ENCODE data around the gene LDB2.

The LDB2 gene

DNA sequence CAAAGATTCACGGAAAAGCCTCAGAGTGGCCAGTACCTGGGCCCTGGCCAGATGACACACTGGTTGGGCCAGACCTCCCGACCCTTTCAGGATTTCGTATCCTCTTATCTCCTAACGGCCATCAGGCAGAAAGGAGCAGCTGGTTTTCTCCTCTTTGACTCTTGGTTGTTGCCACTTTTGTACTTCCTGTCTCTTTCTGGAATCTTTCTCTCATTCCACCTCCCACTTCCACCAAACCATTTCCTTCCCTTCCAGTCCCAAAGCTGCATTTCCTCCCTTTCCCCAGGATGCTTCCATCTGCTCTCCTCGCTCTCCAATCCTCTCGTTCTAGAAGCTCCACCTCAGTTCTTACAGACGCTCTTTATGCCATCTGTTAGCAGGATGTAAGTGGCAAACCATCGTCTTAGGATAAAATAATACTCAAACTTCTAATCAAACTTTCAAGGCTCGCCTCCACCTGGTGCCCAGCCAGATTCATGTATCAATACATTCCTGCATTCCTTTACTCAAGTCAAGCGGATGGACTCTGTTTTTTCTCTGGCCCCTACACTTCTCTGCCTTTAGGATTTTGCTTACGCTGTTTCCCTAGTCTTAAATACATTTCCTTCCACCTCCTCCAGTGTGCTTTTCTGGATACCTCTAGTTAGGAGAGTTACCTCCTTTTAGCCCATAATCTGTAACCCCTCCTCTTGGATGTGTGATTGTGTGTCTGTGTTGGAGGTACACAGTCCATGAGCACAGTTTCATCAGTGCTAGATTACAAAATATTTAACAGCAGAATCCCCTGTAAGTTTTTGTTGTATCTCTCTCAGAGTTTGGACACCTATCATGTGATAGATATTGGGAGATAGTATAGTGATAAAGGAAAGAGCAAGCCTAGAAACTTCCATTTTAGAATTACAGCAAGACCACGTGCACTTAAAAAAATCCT lies 70.4 kb downstream of the LDB2 start:
- DNase-seq (ENCODE audit: low read depth), result no peak
- TF ChIP-seq POLR2A (IDR thresholded peaks at IDR 0.05; ENCODE audit: extremely low read depth, insufficient read length), result no peak
- no peak overlapping the region for H3K4me3 ChIP-seq (ENCODE audit: low read depth, low read length)

DNA sequence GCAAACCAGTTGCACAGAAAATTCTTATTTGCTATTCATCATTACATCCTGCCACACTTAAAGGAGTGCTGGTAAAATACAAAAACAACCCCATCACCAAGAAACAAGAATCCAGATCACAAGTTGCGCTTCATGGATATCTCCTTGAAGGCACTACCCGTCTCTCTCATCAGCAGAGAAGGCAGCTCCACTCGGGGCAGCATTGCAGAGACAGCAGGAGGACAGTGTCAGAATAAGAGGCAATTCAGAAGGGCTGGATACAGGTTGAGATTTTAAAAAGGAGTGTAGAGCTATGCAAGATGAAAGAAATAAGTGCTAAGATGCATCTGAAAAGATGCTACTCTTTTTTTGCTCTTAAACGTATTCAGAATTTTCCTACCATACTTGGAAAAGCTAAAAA lies 71.4 kb downstream of the LDB2 start:
- TF ChIP-seq POLR2A (IDR thresholded peaks at IDR 0.05; ENCODE audit: extremely low read depth, insufficient read length), result no peak
- no peak for TF ChIP-seq MYC (IDR thresholded peaks at IDR 0.05; ENCODE audit: low read depth, low read length)
- no peak for TF ChIP-seq MAX (IDR thresholded peaks at IDR 0.05; ENCODE audit: low read depth, low read length)
- TF ChIP-seq, protein P1, sequence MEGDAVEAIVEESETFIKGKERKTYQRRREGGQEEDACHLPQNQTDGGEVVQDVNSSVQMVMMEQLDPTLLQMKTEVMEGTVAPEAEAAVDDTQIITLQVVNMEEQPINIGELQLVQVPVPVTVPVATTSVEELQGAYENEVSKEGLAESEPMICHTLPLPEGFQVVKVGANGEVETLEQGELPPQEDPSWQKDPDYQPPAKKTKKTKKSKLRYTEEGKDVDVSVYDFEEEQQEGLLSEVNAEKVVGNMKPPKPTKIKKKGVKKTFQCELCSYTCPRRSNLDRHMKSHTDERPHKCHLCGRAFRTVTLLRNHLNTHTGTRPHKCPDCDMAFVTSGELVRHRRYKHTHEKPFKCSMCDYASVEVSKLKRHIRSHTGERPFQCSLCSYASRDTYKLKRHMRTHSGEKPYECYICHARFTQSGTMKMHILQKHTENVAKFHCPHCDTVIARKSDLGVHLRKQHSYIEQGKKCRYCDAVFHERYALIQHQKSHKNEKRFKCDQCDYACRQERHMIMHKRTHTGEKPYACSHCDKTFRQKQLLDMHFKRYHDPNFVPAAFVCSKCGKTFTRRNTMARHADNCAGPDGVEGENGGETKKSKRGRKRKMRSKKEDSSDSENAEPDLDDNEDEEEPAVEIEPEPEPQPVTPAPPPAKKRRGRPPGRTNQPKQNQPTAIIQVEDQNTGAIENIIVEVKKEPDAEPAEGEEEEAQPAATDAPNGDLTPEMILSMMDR (IDR thresholded peaks at IDR 0.05; ENCODE audit: low read depth, low read length), result no peak
- DNase-seq (ENCODE audit: low read depth), result no peak

DNA sequence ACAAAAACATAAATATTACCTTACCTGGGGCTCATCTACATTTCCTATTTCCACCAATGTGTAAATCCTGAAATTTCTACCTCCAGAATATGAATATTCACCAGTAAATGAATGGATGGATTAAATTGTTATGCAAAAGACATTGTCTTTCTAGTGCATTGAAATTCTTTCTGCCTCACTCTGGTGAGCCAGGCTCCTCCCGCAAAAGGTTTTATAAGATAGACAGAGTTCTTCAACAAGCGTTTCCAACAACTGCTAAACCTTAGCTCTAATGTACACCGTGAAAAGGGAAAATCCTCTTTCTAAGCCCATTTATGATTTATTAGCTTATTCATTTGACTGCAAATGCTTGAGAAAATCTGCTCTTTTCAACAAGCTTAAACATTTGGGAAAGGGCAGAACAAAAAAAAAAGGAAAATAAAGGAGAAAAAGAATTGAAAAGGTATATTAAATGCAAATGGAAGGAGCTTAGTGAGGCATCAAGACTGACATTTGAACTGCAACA lies 72.0 kb downstream of the LDB2 start:
- no peak overlapping the region for H3K4me3 ChIP-seq (ENCODE audit: low read depth, low read length)
- TF ChIP-seq MAX (IDR thresholded peaks at IDR 0.05; ENCODE audit: low read depth, low read length), result no peak
- DNase-seq (ENCODE audit: low read depth), result no peak

More for the DNA sequence above, 71.4 kb downstream of the LDB2 start:
- H3K4me3 ChIP-seq (ENCODE audit: low read depth, low read length), result no peak overlapping the region

- no peak for TF ChIP-seq POLR2A (IDR thresholded peaks at IDR 0.05; ENCODE audit: extremely low read depth, insufficient read length)
- TF ChIP-seq MYC (IDR thresholded peaks at IDR 0.05; ENCODE audit: low read depth, low read length), result no peak
- TF ChIP-seq, protein P1 (IDR thresholded peaks at IDR 0.05; ENCODE audit: low read depth, low read length), result no peak
- TF ChIP-seq MAX (IDR thresholded peaks at IDR 0.05; ENCODE audit: low read depth, low read length), result no peak
- H3K4me3 ChIP-seq (ENCODE audit: low read depth, low read length), result no peak overlapping the region
- DNase-seq (ENCODE audit: low read depth), result no peak
Observed at GRCh38 chr4:16824278-16824806, 74.1 kb downstream of the LDB2 start.

DNA sequence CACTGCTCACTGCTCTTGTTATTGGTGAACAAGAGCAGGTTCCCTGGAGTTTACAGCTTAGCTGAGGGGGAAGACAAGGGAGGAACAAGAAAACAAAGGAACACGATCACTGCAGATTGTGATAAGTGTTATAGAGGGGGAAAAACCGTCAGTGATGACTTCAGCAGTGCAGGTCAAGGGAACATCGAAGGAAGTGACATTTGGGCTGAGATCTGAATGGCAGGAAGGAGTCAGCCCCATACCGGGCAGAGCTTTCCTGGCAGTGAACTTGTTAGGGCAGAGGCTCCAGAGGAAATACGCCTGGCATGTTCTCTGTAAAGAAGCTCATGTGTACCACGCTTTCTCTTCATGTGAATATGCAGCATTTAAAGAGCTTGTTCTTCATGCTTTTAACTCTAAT lies 78.1 kb downstream of the LDB2 start:
- no peak for DNase-seq (ENCODE audit: low read depth)

GRCh38 chr4:16819652-16820051 lies 78.8 kb downstream of the LDB2 start:
- TF ChIP-seq MAX (IDR thresholded peaks at IDR 0.05; ENCODE audit: low read depth, low read length) (no peak), MYC (IDR thresholded peaks at IDR 0.05; ENCODE audit: low read depth, low read length) (no peak), POLR2A (IDR thresholded peaks at IDR 0.05; ENCODE audit: extremely low read depth, insufficient read length) (no peak)
- TF ChIP-seq, protein P1 (IDR thresholded peaks at IDR 0.05; ENCODE audit: low read depth, low read length), result no peak
- no peak for DNase-seq (ENCODE audit: low read depth)
- H3K4me3 ChIP-seq (ENCODE audit: low read depth, low read length), result no peak overlapping the region

More for the DNA sequence above, 78.1 kb downstream of the LDB2 start:
- TF ChIP-seq POLR2A (IDR thresholded peaks at IDR 0.05; ENCODE audit: extremely low read depth, insufficient read length) (no peak), MYC (IDR thresholded peaks at IDR 0.05; ENCODE audit: low read depth, low read length) (no peak), MAX (IDR thresholded peaks at IDR 0.05; ENCODE audit: low read depth, low read length) (no peak)
- TF ChIP-seq, protein P1 (IDR thresholded peaks at IDR 0.05; ENCODE audit: low read depth, low read length), result no peak
- H3K4me3 ChIP-seq (ENCODE audit: low read depth, low read length), result no peak overlapping the region
